Cardiac septum (tissue), 1 donor: ENCODE data around the gene PREP. TPM values are rescaled to one million over a fixed set of nuclear protein-coding genes. Genes with fewer than 3 reads are reported as not detected.
A peak's percentile ranks its signal among the peaks of the same experiment; 100 is the strongest.
"Not testable (repeated sequence)": the region's sequence is repeated elsewhere in the genome, so short reads cannot be mapped to it uniquely, and the experiment has no call there.

ENCODE experiments used
- DNase-seq: peaks from one replicate; pipeline ENCODE4 v3.0.0-alpha.2; 2020; ENCODE audit warnings: low spot score
- intact Hi-C: fragments of 100-400 bp; cut with DNase I; formaldehyde crosslinking; loops from one replicate; pipeline ENCODE4 v1.14.0; 2022
- long read RNA-seq: library from polyadenylated mRNA; unstranded; transcript quantifications from one replicate; pipeline ENCODE4 v2.0.0, GENCODE V29; 2021
- total RNA-seq: library from RNA; stranded (reverse); fragmentation: NEBNext Ultra II Directional; extraction: Animal tissue kit (Norgen Biotek cat#: 25700); gene quantifications from one replicate; pipeline ENCODE4 v1.2.1, GENCODE V29; 2021
- donor health status: DM: no; HTN: no; CAD: no.

PREP gene
- 26.2 TPM for total RNA-seq
- long read RNA-seq, transcript PREP-201 (15 exons, 2,905 nt): major isoform, 26 of 40 reads
- long read RNA-seq, partial matches to known transcripts: 7 of 40 reads
- long read RNA-seq, other reads (novel, unspliced or antisense): 7 of 40 reads

GRCh38 chr6:105402939-105403935 lies at the start of gene PREP:
Gene PREP (minus strand): TSS chr6:105403082. CDS start chr6:105402891, 191 bp downstream.
- intact Hi-C loops: loop anchor here (2.0 to 5.0 kb wide), 4 partner anchors 41 to 316 kb away; partner anchors contain the start of gene POPDC3
- DNase-seq: peak; percentile 95

- no peak for DNase-seq
- intact Hi-C loops: no loop called here
These were observed 49.5 kb upstream of the PREP start for GRCh38 chr6:105452376-105452775.

GRCh38 chr6:105449756-105450390 lies 47.0 kb upstream of the PREP start:
- DNase-seq: no peak
- intact Hi-C loops: no loop called here

GRCh38 chr6:105445481-105445880 lies 42.6 kb upstream of the PREP start:
- DNase-seq: no peak
- intact Hi-C loops: no loop called here

- intact Hi-C loops: no loop called here
- no peak for DNase-seq
These were observed 41.1 kb upstream of the PREP start for GRCh38 chr6:105443941-105444340.

GRCh38 chr6:105442369-105442768 lies 39.5 kb upstream of the PREP start:
- intact Hi-C loops: no loop called here
- DNase-seq: no peak

GRCh38 chr6:105437236-105437635 lies 34.4 kb upstream of the PREP start:
- no peak for DNase-seq
- intact Hi-C loops: no loop called here

GRCh38 chr6:105433723-105434122 lies 30.8 kb upstream of the PREP start:
- no peak for DNase-seq
- intact Hi-C loops: loop anchor here (5.0 kb wide), 1 partner anchor 869 kb away; no protein-coding TSS in a partner anchor

- DNase-seq: no peak
- intact Hi-C loops: loop anchor here (5.0 kb wide), 1 partner anchor 870 kb away; no protein-coding TSS in a partner anchor
These were observed 29.9 kb upstream of the PREP start for GRCh38 chr6:105432797-105433196.

- intact Hi-C loops: loop anchor here (5.0 kb wide), 1 partner anchor 871 kb away; no protein-coding TSS in a partner anchor
- DNase-seq: no peak
These were observed 28.3 kb upstream of the PREP start for GRCh38 chr6:105431226-105431625.

GRCh38 chr6:105430685-105431084 lies 27.8 kb upstream of the PREP start:
- DNase-seq: no peak
- intact Hi-C loops: loop anchor here (5.0 kb wide), 1 partner anchor 872 kb away; no protein-coding TSS in a partner anchor

GRCh38 chr6:105429676-105430075 lies 26.8 kb upstream of the PREP start:
- intact Hi-C loops: loop anchor here (5.0 kb wide), 1 partner anchor 873 kb away; no protein-coding TSS in a partner anchor

GRCh38 chr6:105428342-105428957 lies 25.6 kb upstream of the PREP start:
- intact Hi-C loops: no loop called here
- DNase-seq: no peak

More at GRCh38 chr6:105429676-105430075, 26.8 kb upstream of the PREP start:
- no peak for DNase-seq

GRCh38 chr6:105424175-105424783 lies 21.4 kb upstream of the PREP start:
- no peak for DNase-seq

GRCh38 chr6:105416971-105417370 lies 14.1 kb upstream of the PREP start:
- DNase-seq, intact Hi-C loops: not testable (repeated sequence)

More at GRCh38 chr6:105424175-105424783, 21.4 kb upstream of the PREP start:
- intact Hi-C loops: no loop called here

GRCh38 chr6:105409734-105410133 lies 6.9 kb upstream of the PREP start:
- intact Hi-C loops: no loop called here
- DNase-seq: no peak

- intact Hi-C loops: loop anchor here (2.0 to 5.0 kb wide), 4 partner anchors 40 to 315 kb away; partner anchors contain the start of gene POPDC3
- peak; percentile 81 for DNase-seq
These were observed 568 bp downstream of the PREP start for GRCh38 chr6:105402090-105402938.
